PC-3 (cell line): ENCODE measurements around the gene LAMA2.

Experiments
- EZH2 ChIP-seq: fragments of 300-600 bp; sonication (generic); IDR thresholded peaks from one replicate; pipeline ENCODE4 v1.6.1; 2017; ENCODE audit warnings: antibody characterized with exemption, mild to moderate bottlenecking, low read length; ENCODE audit not compliant: unreplicated experiment
- EZH2phosphoT487 ChIP-seq: fragments of 300-600 bp; sonication (generic); IDR thresholded peaks from 2 replicates; pipeline ENCODE4 v1.6.1; 2018; ENCODE audit warnings: mild to moderate bottlenecking, antibody characterized with exemption, low read length, borderline replicate concordance
- TF ChIP-seq, protein P1 (sequence below): fragments of 300-600 bp; sonication (generic); conservative IDR thresholded peaks from 2 replicates; pipeline ENCODE4 v1.5.1; 2017; ENCODE audit warnings: antibody characterized with exemption, low read depth, mild to moderate bottlenecking, low read length

DNA sequence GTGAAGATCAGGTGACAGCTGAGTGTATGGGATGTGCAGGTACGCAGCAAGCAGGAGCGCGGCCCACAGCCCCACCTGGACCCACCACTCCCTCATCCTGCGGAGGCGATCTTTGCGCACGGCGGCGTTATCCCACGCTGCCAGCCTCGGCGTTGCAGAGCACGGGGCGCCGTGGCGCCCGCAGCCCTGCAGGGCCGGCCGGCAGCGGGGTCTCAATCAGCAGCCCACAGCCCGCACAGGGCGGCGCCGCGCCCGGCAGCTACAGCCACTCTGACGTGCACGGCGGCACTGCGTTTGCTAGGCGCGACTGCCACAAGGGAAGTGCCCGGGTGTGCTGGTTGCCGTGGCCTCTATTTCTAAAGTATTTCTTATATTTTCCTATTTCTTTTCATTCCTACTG, 46.9 kb downstream of the LAMA2 start:
- TF ChIP-seq, protein P1, sequence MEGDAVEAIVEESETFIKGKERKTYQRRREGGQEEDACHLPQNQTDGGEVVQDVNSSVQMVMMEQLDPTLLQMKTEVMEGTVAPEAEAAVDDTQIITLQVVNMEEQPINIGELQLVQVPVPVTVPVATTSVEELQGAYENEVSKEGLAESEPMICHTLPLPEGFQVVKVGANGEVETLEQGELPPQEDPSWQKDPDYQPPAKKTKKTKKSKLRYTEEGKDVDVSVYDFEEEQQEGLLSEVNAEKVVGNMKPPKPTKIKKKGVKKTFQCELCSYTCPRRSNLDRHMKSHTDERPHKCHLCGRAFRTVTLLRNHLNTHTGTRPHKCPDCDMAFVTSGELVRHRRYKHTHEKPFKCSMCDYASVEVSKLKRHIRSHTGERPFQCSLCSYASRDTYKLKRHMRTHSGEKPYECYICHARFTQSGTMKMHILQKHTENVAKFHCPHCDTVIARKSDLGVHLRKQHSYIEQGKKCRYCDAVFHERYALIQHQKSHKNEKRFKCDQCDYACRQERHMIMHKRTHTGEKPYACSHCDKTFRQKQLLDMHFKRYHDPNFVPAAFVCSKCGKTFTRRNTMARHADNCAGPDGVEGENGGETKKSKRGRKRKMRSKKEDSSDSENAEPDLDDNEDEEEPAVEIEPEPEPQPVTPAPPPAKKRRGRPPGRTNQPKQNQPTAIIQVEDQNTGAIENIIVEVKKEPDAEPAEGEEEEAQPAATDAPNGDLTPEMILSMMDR, result no peak
- TF ChIP-seq EZH2phosphoT487, result no peak
- no peak for TF ChIP-seq EZH2
